Measurements from ENCODE around the gene IFNAR1. TPM values are rescaled to one million over a fixed set of nuclear protein-coding genes. Genes with fewer than 3 reads are reported as not detected.

Gene IFNAR1
- total RNA-seq, 1 donor from 2014 or later: 18.7 TPM

GRCh38 chr21:33350676-33351075, 25.9 kb downstream of the IFNAR1 start:
- Histone ChIP-seq H3K36me3 (ENCODE audit: control insufficient read depth, insufficient read depth, low read length) (no peaks in the 10 kb centered on the region), H3K27me3 (ENCODE audit: control insufficient read depth, insufficient read depth, low read length) (no peaks in the 10 kb centered on the region), H3K4me3 (ENCODE audit: low read depth, low read length) (no peak overlapping the region)
- DNase-seq (ENCODE audit: low read depth): no peak
- TF ChIP-seq, protein P1, sequence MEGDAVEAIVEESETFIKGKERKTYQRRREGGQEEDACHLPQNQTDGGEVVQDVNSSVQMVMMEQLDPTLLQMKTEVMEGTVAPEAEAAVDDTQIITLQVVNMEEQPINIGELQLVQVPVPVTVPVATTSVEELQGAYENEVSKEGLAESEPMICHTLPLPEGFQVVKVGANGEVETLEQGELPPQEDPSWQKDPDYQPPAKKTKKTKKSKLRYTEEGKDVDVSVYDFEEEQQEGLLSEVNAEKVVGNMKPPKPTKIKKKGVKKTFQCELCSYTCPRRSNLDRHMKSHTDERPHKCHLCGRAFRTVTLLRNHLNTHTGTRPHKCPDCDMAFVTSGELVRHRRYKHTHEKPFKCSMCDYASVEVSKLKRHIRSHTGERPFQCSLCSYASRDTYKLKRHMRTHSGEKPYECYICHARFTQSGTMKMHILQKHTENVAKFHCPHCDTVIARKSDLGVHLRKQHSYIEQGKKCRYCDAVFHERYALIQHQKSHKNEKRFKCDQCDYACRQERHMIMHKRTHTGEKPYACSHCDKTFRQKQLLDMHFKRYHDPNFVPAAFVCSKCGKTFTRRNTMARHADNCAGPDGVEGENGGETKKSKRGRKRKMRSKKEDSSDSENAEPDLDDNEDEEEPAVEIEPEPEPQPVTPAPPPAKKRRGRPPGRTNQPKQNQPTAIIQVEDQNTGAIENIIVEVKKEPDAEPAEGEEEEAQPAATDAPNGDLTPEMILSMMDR (IDR thresholded peaks at IDR 0.05; ENCODE audit: insufficient read depth, low read length, poor library complexity, severe bottlenecking): no peak

- TF ChIP-seq, protein P1 (IDR thresholded peaks at IDR 0.05; ENCODE audit: insufficient read depth, low read length, poor library complexity, severe bottlenecking): no peak
- H3K36me3 ChIP-seq (ENCODE audit: control insufficient read depth, insufficient read depth, low read length): no peaks in the 10 kb centered on the region
- DNase-seq (ENCODE audit: low read depth): no peak
Observed at GRCh38 chr21:33355355-33355754, 30.6 kb downstream of the IFNAR1 start.

DNA sequence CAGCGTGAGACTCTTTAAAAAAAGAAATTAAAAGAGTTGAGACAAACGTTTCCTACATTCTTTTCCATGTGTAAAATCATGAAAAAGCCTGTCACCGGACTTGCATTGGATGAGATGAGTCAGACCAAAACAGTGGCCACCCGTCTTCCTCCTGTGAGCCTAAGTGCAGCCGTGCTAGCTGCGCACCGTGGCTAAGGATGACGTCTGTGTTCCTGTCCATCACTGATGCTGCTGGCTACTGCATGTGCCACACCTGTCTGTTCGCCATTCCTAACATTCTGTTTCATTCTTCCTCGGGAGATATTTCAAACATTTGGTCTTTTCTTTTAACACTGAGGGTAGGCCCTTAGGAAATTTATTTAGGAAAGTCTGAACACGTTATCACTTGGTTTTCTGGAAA, 31.2 kb downstream of the IFNAR1 start:
- no peaks in the 10 kb centered on the region for H3K36me3 ChIP-seq (ENCODE audit: control insufficient read depth, insufficient read depth, low read length)
- no peaks in the 10 kb centered on the region for H3K27me3 ChIP-seq (ENCODE audit: control insufficient read depth, insufficient read depth, low read length)
- TF ChIP-seq, protein P1 (IDR thresholded peaks at IDR 0.05; ENCODE audit: insufficient read depth, low read length, poor library complexity, severe bottlenecking): no peak
- DNase-seq (ENCODE audit: low read depth): no peak
- H3K4me3 ChIP-seq (ENCODE audit: low read depth, low read length): no peak overlapping the region

More at GRCh38 chr21:33355355-33355754, 30.6 kb downstream of the IFNAR1 start:
- H3K27me3 ChIP-seq (ENCODE audit: control insufficient read depth, insufficient read depth, low read length): no peaks in the 10 kb centered on the region
- no peak overlapping the region for H3K4me3 ChIP-seq (ENCODE audit: low read depth, low read length)

DNA sequence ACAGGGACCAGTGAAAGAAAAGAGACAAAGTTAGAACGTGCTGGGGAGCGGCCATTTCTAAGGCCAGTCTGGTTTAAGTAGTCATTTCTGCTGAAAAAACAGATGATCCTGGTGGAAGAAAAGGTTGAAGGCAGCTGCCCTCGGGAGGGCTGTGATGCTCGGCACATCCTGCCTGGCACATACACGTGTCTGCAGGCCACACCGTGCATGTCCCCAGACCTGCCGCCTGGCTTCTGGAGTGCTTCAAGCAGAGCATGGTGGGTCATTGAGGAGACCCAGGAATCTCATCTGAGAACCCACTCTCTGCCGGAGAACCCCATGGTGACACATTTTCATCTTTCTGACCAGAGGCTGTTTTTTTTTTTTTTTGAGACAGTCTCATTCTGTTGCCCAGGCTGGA, 32.4 kb downstream of the IFNAR1 start:
- no peak overlapping the region for H3K4me3 ChIP-seq (ENCODE audit: low read depth, low read length)
- no peaks in the 10 kb centered on the region for H3K27me3 ChIP-seq (ENCODE audit: control insufficient read depth, insufficient read depth, low read length)
- no peaks in the 10 kb centered on the region for H3K36me3 ChIP-seq (ENCODE audit: control insufficient read depth, insufficient read depth, low read length)
- TF ChIP-seq, protein P1 (IDR thresholded peaks at IDR 0.05; ENCODE audit: insufficient read depth, low read length, poor library complexity, severe bottlenecking): no peak
- no peak for DNase-seq (ENCODE audit: low read depth)

DNA sequence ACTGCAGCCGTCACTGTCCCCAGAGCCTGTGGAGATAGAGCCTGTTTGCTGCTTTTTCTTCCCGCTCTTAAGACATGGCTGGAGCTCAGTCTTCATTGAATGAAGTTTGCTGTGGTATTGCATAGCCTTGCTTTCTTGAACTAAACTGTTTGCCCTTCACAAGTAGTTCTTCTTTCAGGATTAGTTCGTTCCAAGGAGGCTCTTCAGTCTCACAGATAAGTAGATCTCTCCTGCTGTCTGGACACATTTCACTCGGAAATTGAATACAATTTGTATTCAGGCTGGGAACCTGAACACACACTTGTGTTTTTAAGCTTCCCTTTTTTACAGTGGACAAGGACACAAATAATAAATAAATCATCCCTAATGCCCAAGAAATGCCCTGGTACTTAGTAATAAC, 34.7 kb downstream of the IFNAR1 start:
- DNase-seq (ENCODE audit: low read depth): no peak
- Histone ChIP-seq H3K4me3 (ENCODE audit: low read depth, low read length) (no peak overlapping the region), H3K36me3 (ENCODE audit: control insufficient read depth, insufficient read depth, low read length) (no peaks in the 10 kb centered on the region), H3K27me3 (ENCODE audit: control insufficient read depth, insufficient read depth, low read length) (no peaks in the 10 kb centered on the region)
- TF ChIP-seq, protein P1 (IDR thresholded peaks at IDR 0.05; ENCODE audit: insufficient read depth, low read length, poor library complexity, severe bottlenecking): no peak

GRCh38 chr21:33360281-33360680, 35.5 kb downstream of the IFNAR1 start:
- Histone ChIP-seq H3K4me3 (ENCODE audit: low read depth, low read length) (no peak overlapping the region), H3K36me3 (ENCODE audit: control insufficient read depth, insufficient read depth, low read length) (no peaks in the 10 kb centered on the region), H3K27me3 (ENCODE audit: control insufficient read depth, insufficient read depth, low read length) (no peaks in the 10 kb centered on the region)
- DNase-seq (ENCODE audit: low read depth): no peak
- TF ChIP-seq, protein P1 (IDR thresholded peaks at IDR 0.05; ENCODE audit: insufficient read depth, low read length, poor library complexity, severe bottlenecking): no peak
